Measurements from ENCODE around the gene PCK1. TPM values are rescaled to one million over a fixed set of nuclear protein-coding genes. Genes with fewer than 3 reads are reported as not detected.

The PCK1 gene
- total RNA-seq, 4 donors from 2014 or later, result 16.1 to 131 (median 65.2) TPM

DNA sequence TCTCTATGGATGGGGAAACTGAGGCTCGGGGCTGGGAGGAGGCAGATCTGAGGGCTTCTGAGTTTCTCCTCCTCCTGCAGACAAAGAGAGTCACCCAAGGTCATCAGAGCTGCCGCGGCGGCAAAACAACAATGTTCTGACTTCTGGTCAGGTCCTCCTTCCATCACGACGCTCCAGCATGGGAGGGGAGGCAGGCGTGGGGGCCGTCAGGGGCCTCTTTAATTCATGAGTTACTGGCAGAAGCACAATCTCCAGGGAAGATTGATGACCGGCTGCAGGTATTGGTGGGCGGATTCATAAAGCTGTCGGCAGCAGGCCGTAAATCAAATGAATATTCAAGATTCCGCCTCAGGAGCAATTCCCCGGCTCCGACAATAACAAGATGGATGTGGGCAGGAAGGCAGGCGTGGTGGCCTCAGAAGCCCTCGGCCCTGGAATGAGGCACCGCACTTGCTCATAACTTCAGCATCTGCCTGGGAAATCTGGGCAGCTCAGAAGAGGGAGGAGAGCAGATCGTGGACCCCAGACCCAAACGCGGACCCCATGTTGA is 19.1 kb downstream of the PCK1 start:
- no peaks in the 10 kb centered on the region for H3K9me3 ChIP-seq
- no peak overlapping the region for H3K27ac ChIP-seq
- no peak for DNase-seq (ENCODE audit: low spot score in 2 of 2)
- no peaks in the 10 kb centered on the region for H3K36me3 ChIP-seq
- TF ChIP-seq POLR2A (IDR thresholded peaks at IDR 0.05) (no peak), EP300 (IDR thresholded peaks at IDR 0.05) (no peak)
- TF ChIP-seq, protein P1, sequence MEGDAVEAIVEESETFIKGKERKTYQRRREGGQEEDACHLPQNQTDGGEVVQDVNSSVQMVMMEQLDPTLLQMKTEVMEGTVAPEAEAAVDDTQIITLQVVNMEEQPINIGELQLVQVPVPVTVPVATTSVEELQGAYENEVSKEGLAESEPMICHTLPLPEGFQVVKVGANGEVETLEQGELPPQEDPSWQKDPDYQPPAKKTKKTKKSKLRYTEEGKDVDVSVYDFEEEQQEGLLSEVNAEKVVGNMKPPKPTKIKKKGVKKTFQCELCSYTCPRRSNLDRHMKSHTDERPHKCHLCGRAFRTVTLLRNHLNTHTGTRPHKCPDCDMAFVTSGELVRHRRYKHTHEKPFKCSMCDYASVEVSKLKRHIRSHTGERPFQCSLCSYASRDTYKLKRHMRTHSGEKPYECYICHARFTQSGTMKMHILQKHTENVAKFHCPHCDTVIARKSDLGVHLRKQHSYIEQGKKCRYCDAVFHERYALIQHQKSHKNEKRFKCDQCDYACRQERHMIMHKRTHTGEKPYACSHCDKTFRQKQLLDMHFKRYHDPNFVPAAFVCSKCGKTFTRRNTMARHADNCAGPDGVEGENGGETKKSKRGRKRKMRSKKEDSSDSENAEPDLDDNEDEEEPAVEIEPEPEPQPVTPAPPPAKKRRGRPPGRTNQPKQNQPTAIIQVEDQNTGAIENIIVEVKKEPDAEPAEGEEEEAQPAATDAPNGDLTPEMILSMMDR (IDR thresholded peaks at IDR 0.05), result no peak
- peaks cover 0 to 55% of the 10 kb centered on the region in 2 donors for H3K27me3 ChIP-seq
- WGBS, 2 donors, result 27 to 29% methylated on average over 19 to 21 of the region's 21 CpGs
- peaks cover 0 to 28% (median 3%) of the 10 kb centered on the region in 4 donors for H3K4me1 ChIP-seq
- H3K4me3 ChIP-seq, result no peak overlapping the region

DNA sequence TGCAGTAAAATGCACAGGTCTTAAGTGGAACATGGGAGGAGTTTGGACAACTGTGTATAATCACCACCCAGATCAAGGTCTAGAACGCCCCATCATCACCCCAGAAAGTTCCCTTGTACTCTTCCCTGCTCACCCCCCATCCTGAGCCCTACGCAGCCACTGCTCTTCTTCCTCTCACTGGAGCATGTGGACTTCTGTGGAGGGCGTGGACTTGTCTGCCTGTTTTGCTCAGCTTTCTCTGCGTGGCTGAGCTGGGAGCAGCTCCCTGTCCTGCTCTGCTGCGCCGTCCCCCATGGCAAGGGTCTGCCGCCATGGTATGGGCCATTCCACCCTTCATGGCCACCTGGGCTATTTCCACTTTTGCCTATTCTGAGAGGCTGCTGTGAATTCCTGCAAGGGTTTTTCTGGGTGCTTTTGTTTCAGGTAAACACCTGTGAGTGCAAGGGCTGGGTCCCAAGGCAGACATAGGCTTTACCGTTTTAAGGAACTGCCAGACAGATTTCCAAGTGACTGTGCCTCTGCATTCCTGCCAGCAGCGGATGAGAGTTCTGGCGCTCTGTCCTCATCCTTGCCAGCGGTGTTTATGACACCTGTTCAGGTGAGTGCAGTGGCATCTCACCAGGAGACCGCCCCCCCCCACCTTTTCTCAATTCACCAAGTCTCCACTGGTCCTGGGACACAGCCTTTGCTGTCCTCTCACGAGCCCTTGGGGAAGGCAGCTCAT is 19.7 kb downstream of the PCK1 start:
- Histone ChIP-seq H3K36me3 (no peaks in the 10 kb centered on the region), H3K27me3 (peaks cover 0 to 61% of the 10 kb centered on the region in 2 donors), H3K9me3 (no peaks in the 10 kb centered on the region), H3K4me1 (peaks cover 0 to 28% (median 3%) of the 10 kb centered on the region in 4 donors), H3K4me3 (no peak overlapping the region), H3K27ac (peak overlapping the region in 1 of 4 donors; percentile 16)
- WGBS, 2 donors, result 83 to 87% methylated on average over 13 of the region's 13 CpGs
- DNase-seq (ENCODE audit: low spot score in 2 of 2), result no peak
- TF ChIP-seq, protein P1 (IDR thresholded peaks at IDR 0.05), result no peak
- TF ChIP-seq EP300 (IDR thresholded peaks at IDR 0.05) (no peak), POLR2A (IDR thresholded peaks at IDR 0.05) (no peak)

DNA sequence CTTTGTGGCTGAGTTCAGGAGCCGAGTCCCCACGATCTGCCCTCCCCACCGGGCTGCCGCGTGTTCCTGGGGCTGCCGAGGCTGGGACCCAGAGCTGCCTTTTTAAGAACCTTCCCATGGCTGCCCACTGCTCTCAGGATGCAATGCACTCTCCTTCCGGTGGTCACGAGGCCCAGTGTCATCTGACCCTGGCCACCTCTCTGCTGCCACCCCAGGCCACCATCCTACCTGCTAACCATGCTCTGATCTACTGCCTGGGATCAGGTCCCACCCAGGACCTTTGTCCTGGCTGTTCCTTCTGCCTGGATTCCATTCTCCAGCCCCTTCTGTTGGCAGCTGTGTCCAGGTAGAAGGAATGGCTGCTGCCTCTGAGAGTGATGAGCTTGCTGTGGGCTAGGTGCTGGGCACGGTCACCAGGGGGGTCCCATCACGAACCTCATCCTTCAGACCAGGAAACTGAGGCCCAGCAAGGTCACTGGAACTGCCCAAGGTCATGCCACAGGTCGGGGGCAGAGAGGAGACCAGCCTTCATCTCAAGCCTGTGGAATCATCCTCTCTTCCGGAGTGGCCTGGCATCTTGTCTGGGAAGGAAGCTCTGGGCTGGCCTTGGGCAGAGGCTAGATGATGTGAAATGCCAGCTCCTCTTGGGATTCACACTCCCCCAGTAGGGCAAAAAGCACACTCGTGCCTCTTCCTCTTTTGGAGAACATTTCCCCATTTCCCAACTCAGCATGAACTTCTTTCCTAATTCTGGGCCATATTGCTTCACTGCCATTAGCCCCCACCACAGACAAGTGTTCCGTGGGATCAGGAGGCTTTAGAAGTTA is 20.5 kb downstream of the PCK1 start:
- Histone ChIP-seq H3K9me3 (no peaks in the 10 kb centered on the region), H3K4me1 (peaks cover 0 to 28% (median 3%) of the 10 kb centered on the region in 4 donors), H3K27me3 (peaks cover 0 to 65% of the 10 kb centered on the region in 2 donors), H3K27ac (peak overlapping the region in 2 of 4 donors; percentile 59 to 76), H3K4me3 (no peak overlapping the region), H3K36me3 (no peaks in the 10 kb centered on the region)
- WGBS, 2 donors, result 78 to 86% methylated on average over 14 of the region's 14 CpGs
- TF ChIP-seq POLR2A (IDR thresholded peaks at IDR 0.05), result no peak
- TF ChIP-seq EP300 (IDR thresholded peaks at IDR 0.05), result peak in 1 of 2 donors; percentile 85
- DNase-seq (ENCODE audit: low spot score in 2 of 2), result peak in 1 of 2 donors; percentile 32

DNA sequence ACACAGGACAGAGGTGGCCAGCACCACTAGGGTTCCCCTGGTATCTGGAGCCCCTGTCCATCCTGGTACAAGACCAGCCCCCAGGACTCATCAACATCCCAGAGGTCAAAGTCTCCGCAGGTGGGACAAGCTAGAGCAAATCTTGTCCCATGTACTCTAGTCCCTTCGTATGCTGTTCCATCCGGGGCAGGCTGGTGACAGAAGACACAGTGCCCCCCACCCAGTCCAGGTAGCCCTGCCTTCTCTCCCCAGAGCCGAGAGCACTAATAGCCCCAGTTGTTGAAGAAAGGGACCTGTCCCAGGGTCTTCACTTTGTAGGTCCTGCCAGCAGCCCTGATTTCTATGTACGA is 21.1 kb downstream of the PCK1 start:
- H3K27ac ChIP-seq, result peak overlapping the region in 2 of 4 donors; percentile 59 to 76
- TF ChIP-seq, protein P1 (IDR thresholded peaks at IDR 0.05), result no peak
- TF ChIP-seq EP300 (IDR thresholded peaks at IDR 0.05) (no peak), POLR2A (IDR thresholded peaks at IDR 0.05) (no peak)
- 62 to 81% methylated on average over 5 of the region's 5 CpGs for whole genome bisulfite sequencing, 2 donors
- peaks cover 0 to 28% (median 3%) of the 10 kb centered on the region in 4 donors for H3K4me1 ChIP-seq
- no peak for DNase-seq (ENCODE audit: low spot score in 2 of 2)
- no peaks in the 10 kb centered on the region for H3K36me3 ChIP-seq
- no peak overlapping the region for H3K4me3 ChIP-seq
- peaks cover 0 to 67% of the 10 kb centered on the region in 2 donors for H3K27me3 ChIP-seq
- no peaks in the 10 kb centered on the region for H3K9me3 ChIP-seq

DNA sequence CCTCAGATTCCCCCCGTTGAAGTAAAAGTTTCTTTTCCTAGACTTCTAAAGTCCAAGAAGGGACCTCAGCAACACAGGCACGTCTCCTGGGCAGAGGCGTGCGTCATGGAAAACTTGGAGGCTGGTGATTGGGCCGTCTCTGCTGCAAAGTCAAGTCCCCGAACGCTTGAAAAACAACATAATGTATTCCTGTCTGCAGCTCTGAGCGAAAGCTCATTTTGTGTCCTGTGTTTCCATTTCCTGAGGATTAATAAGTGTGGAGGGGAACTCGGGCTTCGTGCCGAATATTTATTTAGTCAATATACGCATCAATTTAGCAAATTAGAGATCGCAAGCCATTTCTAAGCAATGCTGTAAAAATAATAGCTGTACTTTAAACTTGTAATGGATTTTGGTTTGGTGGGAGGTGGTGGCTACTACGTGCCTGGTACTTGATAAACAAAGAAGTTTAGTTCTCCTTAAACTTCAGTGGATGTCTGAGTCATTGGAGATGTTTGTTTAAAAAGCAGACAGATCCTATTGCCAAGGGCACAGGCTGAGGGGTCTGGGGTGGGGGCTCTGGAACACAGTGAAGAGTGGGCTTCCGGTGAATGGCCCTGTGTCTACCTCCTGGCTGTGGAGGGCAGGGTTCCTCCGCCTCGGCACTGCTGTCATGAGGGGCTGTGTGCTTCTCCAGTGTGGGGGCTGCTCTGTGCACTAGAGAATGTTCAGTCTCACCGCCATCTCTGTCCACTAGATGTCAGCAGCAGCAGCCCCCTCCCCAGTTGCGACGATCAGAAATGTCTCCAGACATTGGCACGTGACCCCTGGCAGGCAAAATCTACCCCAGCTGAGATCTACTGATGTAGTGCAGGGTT is 21.8 kb downstream of the PCK1 start:
- 13 to 19% methylated on average over 17 to 21 of the region's 21 CpGs for WGBS, 2 donors
- peaks cover 0 to 5% (median 0%) of the 10 kb centered on the region in 4 donors for H3K9me3 ChIP-seq
- H3K27me3 ChIP-seq, result peaks cover 0 to 66% of the 10 kb centered on the region in 2 donors
- H3K4me1 ChIP-seq, result peaks cover 0 to 28% (median 3%) of the 10 kb centered on the region in 4 donors
- no peak for TF ChIP-seq POLR2A (IDR thresholded peaks at IDR 0.05)
- TF ChIP-seq EP300 (IDR thresholded peaks at IDR 0.05), result peak in 1 of 2 donors; percentile 35
- TF ChIP-seq, protein P1 (IDR thresholded peaks at IDR 0.05), result peak in 1 of 5 experiments; percentile 21
- peak overlapping the region; percentile 5 to 76 (median 49) for H3K27ac ChIP-seq
- peak overlapping the region in 1 of 4 donors; percentile 2 for H3K4me3 ChIP-seq
- peak in 1 of 2 donors; percentile 79 for DNase-seq (ENCODE audit: low spot score in 2 of 2)
- no peaks in the 10 kb centered on the region for H3K36me3 ChIP-seq

Measured in tibial nerve (tissue), 4 donors.